ENCODE results near the gene TRIM33. TPM values are rescaled to one million over a fixed set of nuclear protein-coding genes. Genes with fewer than 3 reads are reported as not detected.

TRIM33 gene
- total RNA-seq, 6 experiments from 2014 or later = 13.9 to 18.0 (median 15.0) TPM

DNA sequence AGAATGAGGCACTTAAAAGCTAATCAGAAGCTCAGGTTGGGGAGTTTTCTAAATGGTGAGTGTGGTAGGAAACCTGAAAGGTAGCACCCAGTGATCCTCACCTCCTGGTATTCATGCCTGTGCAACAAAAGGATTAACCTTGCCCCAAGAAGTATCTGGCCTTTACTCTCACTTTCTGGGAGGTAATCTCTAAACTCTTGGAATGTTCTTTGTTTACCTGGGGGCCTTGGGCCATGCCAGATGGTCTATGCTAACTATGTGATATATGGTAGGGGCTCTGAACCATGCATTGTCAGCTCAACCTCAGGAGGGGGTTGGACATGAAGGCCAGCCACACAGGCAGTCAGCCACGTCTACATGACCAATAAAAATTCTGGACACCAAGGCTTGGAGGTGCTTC is 24.4 kb upstream of the TRIM33 start:
- Histone ChIP-seq H3K36me3 (no peaks in the 10 kb centered on the region), H3K9me3 (no peaks in the 10 kb centered on the region), H3K4me3 (no peak overlapping the region), H3K4me1 (no peaks in the 10 kb centered on the region), H3K27ac (no peak overlapping the region), H3K27me3 (no peaks in the 10 kb centered on the region)
- TF ChIP-seq, protein P1, sequence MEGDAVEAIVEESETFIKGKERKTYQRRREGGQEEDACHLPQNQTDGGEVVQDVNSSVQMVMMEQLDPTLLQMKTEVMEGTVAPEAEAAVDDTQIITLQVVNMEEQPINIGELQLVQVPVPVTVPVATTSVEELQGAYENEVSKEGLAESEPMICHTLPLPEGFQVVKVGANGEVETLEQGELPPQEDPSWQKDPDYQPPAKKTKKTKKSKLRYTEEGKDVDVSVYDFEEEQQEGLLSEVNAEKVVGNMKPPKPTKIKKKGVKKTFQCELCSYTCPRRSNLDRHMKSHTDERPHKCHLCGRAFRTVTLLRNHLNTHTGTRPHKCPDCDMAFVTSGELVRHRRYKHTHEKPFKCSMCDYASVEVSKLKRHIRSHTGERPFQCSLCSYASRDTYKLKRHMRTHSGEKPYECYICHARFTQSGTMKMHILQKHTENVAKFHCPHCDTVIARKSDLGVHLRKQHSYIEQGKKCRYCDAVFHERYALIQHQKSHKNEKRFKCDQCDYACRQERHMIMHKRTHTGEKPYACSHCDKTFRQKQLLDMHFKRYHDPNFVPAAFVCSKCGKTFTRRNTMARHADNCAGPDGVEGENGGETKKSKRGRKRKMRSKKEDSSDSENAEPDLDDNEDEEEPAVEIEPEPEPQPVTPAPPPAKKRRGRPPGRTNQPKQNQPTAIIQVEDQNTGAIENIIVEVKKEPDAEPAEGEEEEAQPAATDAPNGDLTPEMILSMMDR (IDR thresholded peaks at IDR 0.05) = no peak
- TF ChIP-seq POLR2A (IDR thresholded peaks at IDR 0.05) = no peak
- WGBS (ENCODE audit: insufficient coverage, low coverage, low lambda C conversion rate, missing lambda C conversion rate) = 20% methylated on average over 1 of the region's 1 CpG
- intact Hi-C loops (cut with DNase I) = no loop called here
- DNase-seq (no peak), ATAC-seq (no peak)

DNA sequence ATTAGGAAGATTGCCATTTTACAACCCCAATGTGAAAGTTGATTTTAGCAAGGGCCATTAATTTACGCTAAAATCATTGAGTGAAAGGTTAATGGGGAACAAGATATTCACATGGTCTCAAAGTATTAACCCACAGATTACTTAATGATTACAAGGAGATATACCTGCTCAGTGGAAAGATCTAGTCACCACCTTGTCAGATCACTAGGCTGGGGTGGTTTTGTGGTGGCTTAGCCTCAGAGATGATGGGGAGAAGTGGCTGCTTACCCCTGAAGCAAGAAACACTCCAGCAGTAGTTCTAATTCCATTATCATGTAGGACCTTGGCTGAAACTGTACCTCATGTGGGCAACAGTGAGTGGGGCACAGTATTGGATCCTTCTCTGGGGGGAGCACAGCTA is 20.1 kb upstream of the TRIM33 start:
- DNase-seq (no peak), ATAC-seq (no peak)
- Histone ChIP-seq H3K36me3 (no peaks in the 10 kb centered on the region), H3K4me3 (no peak overlapping the region), H3K4me1 (no peaks in the 10 kb centered on the region), H3K9me3 (no peaks in the 10 kb centered on the region), H3K27ac (no peak overlapping the region), H3K27me3 (no peaks in the 10 kb centered on the region)
- intact Hi-C loops (cut with DNase I) = no loop called here
- TF ChIP-seq POLR2A (IDR thresholded peaks at IDR 0.05) = no peak
- TF ChIP-seq, protein P1 (IDR thresholded peaks at IDR 0.05) = no peak
- 40% methylated on average over 1 of the region's 1 CpG for WGBS (ENCODE audit: insufficient coverage, low coverage, low lambda C conversion rate, missing lambda C conversion rate)

DNA sequence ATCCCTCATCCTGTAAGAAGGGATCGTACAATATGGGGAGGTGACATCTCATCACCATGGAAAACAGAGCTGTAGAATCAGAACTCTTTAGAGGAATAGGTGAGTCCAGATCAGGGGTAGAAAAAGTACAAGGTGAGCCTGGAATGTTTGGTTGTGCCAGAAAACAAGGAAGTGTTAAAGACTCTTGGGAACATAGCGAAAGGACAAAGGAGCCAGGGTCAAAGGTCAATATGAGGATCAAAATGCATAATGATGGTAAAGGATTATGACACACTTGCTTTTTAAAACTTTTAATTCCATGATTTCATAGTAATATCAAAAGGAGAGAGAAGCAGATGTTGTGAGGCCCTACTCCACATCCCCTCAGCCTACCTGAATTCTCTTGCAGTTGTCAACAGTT is 19.2 kb upstream of the TRIM33 start:
- Histone ChIP-seq H3K9me3 (no peaks in the 10 kb centered on the region), H3K27ac (no peak overlapping the region), H3K36me3 (no peaks in the 10 kb centered on the region), H3K4me1 (no peaks in the 10 kb centered on the region), H3K27me3 (no peaks in the 10 kb centered on the region), H3K4me3 (no peak overlapping the region)
- 83% methylated on average over 2 of the region's 2 CpGs for WGBS (ENCODE audit: insufficient coverage, low coverage, low lambda C conversion rate, missing lambda C conversion rate)
- intact Hi-C loops (cut with DNase I) = no loop called here
- TF ChIP-seq POLR2A (IDR thresholded peaks at IDR 0.05) = no peak
- TF ChIP-seq, protein P1 (IDR thresholded peaks at IDR 0.05) = no peak
- DNase-seq (no peak), ATAC-seq (no peak)

DNA sequence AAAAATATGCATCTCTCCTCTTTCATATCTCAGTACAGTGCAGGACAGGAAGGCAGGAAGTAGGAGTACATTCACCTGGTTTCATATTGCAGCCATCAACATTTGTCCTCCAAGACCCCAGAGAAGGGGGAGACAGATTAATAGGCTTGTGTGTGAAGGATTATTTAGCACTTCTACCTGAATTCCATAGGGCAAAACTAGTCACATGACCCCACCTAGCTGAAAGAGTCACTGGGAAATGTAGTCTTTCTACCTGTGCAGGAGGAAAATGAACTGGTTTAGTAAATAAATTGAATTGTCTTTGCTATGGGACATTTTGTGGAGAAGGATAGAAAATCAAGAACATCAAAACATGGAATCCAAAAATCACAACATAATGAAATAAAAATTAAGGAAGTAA is 13.9 kb upstream of the TRIM33 start:
- intact Hi-C loops (cut with DNase I) = no loop called here
- H3K36me3 ChIP-seq = no peaks in the 10 kb centered on the region
- ATAC-seq (no peak), DNase-seq (no peak)
- no peaks in the 10 kb centered on the region for H3K9me3 ChIP-seq
- no peaks in the 10 kb centered on the region for H3K27me3 ChIP-seq
- H3K27ac ChIP-seq = no peak overlapping the region
- H3K4me1 ChIP-seq = no peaks in the 10 kb centered on the region
- no peak overlapping the region for H3K4me3 ChIP-seq
- TF ChIP-seq POLR2A (IDR thresholded peaks at IDR 0.05) = no peak
- TF ChIP-seq, protein P1 (IDR thresholded peaks at IDR 0.05) = no peak

DNA sequence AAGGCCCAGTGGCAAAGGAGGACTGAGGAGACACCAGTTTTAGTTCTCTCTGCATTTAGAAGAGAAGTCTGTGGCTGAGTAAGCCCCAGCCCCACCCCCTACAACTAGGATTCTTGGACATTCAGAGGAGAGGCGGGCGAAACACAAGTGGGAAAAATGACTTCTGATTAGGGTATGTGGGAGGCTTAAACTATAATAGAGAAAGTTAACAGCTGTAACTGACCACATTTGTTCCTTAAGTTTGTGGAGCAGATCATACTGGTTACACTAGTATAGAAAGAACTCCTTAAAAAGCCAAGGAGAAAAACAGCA is 11.2 kb upstream of the TRIM33 start:
- Histone ChIP-seq H3K36me3 (no peaks in the 10 kb centered on the region), H3K4me1 (no peaks in the 10 kb centered on the region), H3K4me3 (no peak overlapping the region), H3K27me3 (no peaks in the 10 kb centered on the region), H3K27ac (no peak overlapping the region), H3K9me3 (no peaks in the 10 kb centered on the region)
- TF ChIP-seq, protein P1 (IDR thresholded peaks at IDR 0.05) = no peak
- no peak for TF ChIP-seq POLR2A (IDR thresholded peaks at IDR 0.05)
- intact Hi-C loops (cut with DNase I) = no loop called here
- ATAC-seq (no peak), DNase-seq (no peak)
- 93% methylated on average over 2 of the region's 2 CpGs for WGBS (ENCODE audit: insufficient coverage, low coverage, low lambda C conversion rate, missing lambda C conversion rate)
